Measurements from ENCODE around the gene FMO4.

DNA sequence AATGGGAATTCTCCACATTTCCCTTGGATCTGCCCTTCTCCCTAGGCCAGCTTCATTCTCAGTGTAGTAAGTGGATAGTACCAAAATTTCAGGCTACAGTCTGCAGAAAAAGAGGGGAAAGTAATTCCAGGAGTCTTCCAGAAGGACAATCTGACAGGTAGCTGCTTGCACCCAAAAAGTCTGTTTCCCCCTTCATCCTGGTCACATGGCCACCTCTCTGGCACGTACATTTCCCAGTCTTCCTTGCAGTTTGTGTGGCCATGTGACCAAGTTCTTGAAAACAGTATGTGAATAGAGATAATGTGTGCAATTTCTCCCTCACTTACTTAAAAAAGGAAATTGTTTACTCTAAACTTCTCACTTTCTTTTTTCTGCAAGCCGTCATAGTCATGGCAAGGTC lies 14.6 kb upstream of the FMO4 start:
- TF ChIP-seq CTCF (IDR thresholded peaks at IDR 0.05) (no peak), POLR2AphosphoS5 (IDR thresholded peaks at IDR 0.05; ENCODE audit: insufficient read depth in 1 of 2, low read depth in 1 of 2) (no peak)
